Thymus (tissue), 11 donors: ENCODE data around the gene RPGR. TPM values are rescaled to one million over a fixed set of nuclear protein-coding genes. Genes with fewer than 3 reads are reported as not detected.

ENCODE experiments used
- DNase-seq, 9 donors: peaks; one replicate each; pipeline ENCODE4 v3.0.0-alpha.2; 2013; ENCODE audit warnings: low spot score in 9 of 9, low read depth in 6 of 9, missing footprints in 1 of 9
- H3K27ac ChIP-seq, 2 donors: one replicate each; pipeline ENCODE4 v1.5.1; 2013; ENCODE audit warnings: control low read depth in 1 of 2, low read depth in 1 of 2, low read length in 1 of 2, mild to moderate bottlenecking in 1 of 2, moderate library complexity in 1 of 2
- H3K27me3 ChIP-seq, 2 donors: one replicate each; pipeline ENCODE4 v1.5.1; 2013; ENCODE audit warnings: low read length in 1 of 2; ENCODE audit not compliant: control insufficient read depth in 2 of 2, insufficient read depth in 1 of 2
- H3K36me3 ChIP-seq, 2 donors: one replicate each; pipeline ENCODE4 v1.5.1; 2013; ENCODE audit warnings: low read length in 1 of 2, mild to moderate bottlenecking in 1 of 2, moderate library complexity in 1 of 2; ENCODE audit not compliant: control insufficient read depth in 2 of 2, insufficient read depth in 2 of 2
- H3K4me1 ChIP-seq, 2 donors: one replicate each; pipeline ENCODE4 v1.5.1; 2013; ENCODE audit warnings: low read length in 2 of 2; ENCODE audit not compliant: control insufficient read depth in 2 of 2, insufficient read depth in 2 of 2
- H3K4me3 ChIP-seq, 2 donors: one replicate each; pipeline ENCODE4 v1.5.1; 2013; ENCODE audit warnings: low read length in 2 of 2, control low read depth in 1 of 2, mild to moderate bottlenecking in 1 of 2
- H3K9me3 ChIP-seq, 2 donors: one replicate each; pipeline ENCODE4 v1.5.1; 2013; ENCODE audit warnings: low read length in 1 of 2, mild to moderate bottlenecking in 1 of 2; ENCODE audit not compliant: control insufficient read depth in 2 of 2, insufficient read depth in 1 of 2
- WGBS: extraction: QIAGEN DNeasy Blood & Tissue Kit; methylation state at CpG from one replicate; pipeline ENCODE4 v1.1.7; 2013; 5-methylcytosine and 5-hydroxymethylcytosine counted together
- polyA plus RNA-seq: library from polyadenylated mRNA; stranded (reverse); fragments of 200-250 nt; gene quantifications from one replicate; pipeline ENCODE4 v1.2.3, GENCODE V29; 2013
- total RNA-seq: library from RNA; stranded (reverse); fragments of 120-200 nt; gene quantifications from one replicate; pipeline ENCODE4 v1.2.4, GENCODE V29; 2013
- donor health status: healthy.

The RPGR gene
- total and polyA plus RNA-seq, 2 donors: 6.9 to 35.2 TPM

- Histone ChIP-seq H3K27ac (no peak overlapping the region), H3K27me3 (no peaks in the 10 kb centered on the region), H3K9me3 (no peaks in the 10 kb centered on the region), H3K4me3 (no peak overlapping the region), H3K36me3 (no peaks in the 10 kb centered on the region), H3K4me1 (no peaks in the 10 kb centered on the region)
- no peak for DNase-seq
- WGBS: 97% methylated on average over 30 of the region's 30 CpGs
These were observed 71.3 kb downstream of the RPGR start for GRCh38 chrX:38256019-38256418.

DNA sequence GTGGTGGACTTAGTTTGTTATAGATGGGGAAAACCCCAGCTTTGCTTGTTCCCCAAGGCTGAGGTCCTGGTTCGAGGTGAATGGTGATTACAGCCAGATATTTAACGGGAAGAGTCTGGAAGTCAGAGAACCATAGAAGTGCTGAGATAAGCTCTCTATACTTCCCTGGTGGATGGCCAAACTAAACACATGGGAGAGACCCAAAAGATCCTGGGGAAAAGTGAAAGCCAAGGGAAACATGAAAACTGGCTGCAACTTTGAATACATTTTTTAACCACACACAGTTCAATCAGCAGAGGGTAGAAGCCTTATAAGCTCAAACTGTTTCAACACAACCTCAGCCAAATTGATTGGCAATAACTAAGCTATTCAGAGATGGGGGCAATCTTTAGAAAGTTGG is 77.3 kb downstream of the RPGR start:
- no peak for DNase-seq
- Histone ChIP-seq H3K27me3 (no peaks in the 10 kb centered on the region), H3K4me1 (no peaks in the 10 kb centered on the region), H3K9me3 (no peaks in the 10 kb centered on the region), H3K4me3 (no peak overlapping the region), H3K27ac (no peak overlapping the region), H3K36me3 (no peaks in the 10 kb centered on the region)
- 86% methylated on average over 2 of the region's 2 CpGs for WGBS

DNA sequence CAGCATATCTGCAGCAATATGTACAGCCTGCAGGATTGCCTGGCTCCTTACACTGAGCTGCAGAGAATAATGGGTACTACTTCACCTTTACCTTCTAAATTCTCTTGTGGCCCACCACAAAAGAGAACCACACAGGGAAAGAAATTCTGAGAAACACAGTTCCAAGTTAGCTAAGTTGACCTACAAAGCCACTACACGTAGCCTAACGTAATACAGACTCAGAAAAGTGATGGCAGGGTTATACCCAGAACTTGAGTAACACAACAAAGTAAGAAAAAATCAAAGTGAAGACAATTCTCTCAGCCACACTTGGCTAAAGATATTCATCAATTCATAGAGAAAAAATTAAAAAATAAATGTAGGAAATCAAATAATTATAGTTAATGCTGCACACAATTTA is 80.3 kb downstream of the RPGR start:
- no peak overlapping the region for H3K4me3 ChIP-seq
- H3K4me1 ChIP-seq: no peaks in the 10 kb centered on the region
- no peak for DNase-seq
- H3K36me3 ChIP-seq: no peaks in the 10 kb centered on the region
- no peaks in the 10 kb centered on the region for H3K27me3 ChIP-seq
- no peak overlapping the region for H3K27ac ChIP-seq
- no peaks in the 10 kb centered on the region for H3K9me3 ChIP-seq
- 90% methylated on average over 2 of the region's 2 CpGs for WGBS

DNA sequence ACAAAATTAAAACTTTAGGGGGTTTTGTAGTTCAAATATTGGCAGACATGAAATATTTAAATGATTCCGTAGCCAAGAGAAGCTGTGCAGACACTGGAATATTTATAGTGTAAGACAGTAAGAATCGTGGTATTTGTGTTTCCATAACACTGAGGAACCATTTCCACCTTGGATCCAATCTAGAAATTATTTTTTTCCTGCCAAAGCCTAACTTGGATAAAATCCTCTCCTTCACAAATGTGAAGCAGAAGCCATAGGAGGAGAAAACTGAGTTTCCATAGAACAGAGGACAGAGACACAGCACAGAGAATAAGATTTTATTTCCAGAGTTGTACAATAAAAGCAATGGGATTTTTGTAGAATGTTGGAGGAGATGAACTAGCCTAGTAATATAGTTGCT is 86.8 kb downstream of the RPGR start:
- WGBS: 97% methylated on average over 2 of the region's 2 CpGs
- Histone ChIP-seq H3K27me3 (no peaks in the 10 kb centered on the region), H3K4me1 (no peaks in the 10 kb centered on the region), H3K4me3 (no peak overlapping the region), H3K9me3 (no peaks in the 10 kb centered on the region), H3K27ac (no peak overlapping the region), H3K36me3 (no peaks in the 10 kb centered on the region)
- DNase-seq: no peak

DNA sequence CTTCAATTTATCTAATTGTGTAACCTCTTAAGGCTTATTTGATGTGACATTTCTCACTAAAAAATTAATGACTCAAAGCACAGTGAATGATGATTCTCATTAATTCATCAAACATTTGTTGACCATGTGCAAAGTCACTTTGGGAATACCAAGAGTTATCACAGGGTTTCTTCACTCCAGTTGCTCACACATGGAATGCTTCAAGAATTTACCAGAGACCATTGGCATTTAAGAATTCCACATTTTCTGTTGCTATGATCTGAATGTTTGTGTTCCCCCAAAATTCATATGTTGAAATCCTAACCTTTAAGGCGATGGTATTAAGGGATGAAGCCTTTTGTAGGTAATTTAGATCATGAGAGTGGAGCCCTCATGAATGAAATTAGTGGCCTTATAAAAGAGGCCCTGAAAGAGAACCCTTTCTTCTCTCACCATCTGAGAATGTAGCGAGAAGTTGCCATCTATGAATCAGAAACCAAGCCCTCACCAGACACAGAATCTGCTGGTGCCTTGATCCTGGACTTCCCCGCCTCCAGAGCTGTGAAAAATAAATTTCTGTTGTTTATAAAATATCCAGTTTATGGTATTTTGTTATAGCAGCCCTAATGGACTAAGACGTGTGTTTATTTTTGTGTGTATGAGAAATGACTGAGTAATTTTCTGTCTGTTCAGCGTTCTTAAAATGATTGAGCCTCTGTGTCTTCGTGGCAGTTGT is 90.3 kb downstream of the RPGR start:
- Histone ChIP-seq H3K4me3 (no peak overlapping the region), H3K27ac (no peak overlapping the region), H3K36me3 (no peaks in the 10 kb centered on the region), H3K4me1 (no peaks in the 10 kb centered on the region), H3K9me3 (no peaks in the 10 kb centered on the region), H3K27me3 (no peaks in the 10 kb centered on the region)
- no peak for DNase-seq
- 96% methylated on average over 6 of the region's 6 CpGs for WGBS

GRCh38 chrX:38233891-38234667 is 93.2 kb downstream of the RPGR start:
- H3K36me3 ChIP-seq: no peaks in the 10 kb centered on the region
- H3K9me3 ChIP-seq: no peaks in the 10 kb centered on the region
- H3K27ac ChIP-seq: no peak overlapping the region
- 63% methylated on average over 3 of the region's 3 CpGs for WGBS
- no peaks in the 10 kb centered on the region for H3K27me3 ChIP-seq
- no peak overlapping the region for H3K4me3 ChIP-seq
- H3K4me1 ChIP-seq: no peaks in the 10 kb centered on the region
- no peak for DNase-seq

DNA sequence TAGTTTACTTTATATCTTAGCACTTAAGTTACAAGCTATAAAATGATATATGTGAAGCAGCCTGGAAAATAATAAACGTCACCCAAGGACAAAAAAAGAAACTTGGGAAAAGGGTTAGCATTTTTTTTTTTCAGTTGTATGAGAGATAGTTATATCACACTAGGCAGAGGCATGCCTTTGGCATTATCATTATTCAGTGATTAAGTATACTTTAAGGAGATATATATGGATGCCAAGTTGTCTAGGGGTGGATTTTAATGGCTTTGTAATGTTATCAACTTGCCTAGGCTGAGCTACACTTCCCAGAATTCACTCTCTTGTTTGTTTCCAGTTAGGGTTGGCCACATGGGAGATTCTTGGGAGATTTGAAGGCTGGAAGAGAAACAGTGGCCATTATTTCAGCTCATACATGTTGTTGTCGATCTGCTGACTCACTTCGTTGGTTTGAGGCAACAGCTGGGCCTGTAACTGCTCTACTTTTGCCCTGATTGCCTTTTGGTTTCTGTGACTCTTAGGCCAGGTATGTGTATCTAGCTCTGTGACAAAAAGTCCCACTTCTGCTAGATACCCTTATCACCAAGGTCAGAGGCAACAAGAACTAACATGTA is 95.1 kb downstream of the RPGR start:
- H3K27ac ChIP-seq: no peak overlapping the region
- H3K4me3 ChIP-seq: no peak overlapping the region
- H3K9me3 ChIP-seq: no peaks in the 10 kb centered on the region
- WGBS: 94% methylated on average over 3 of the region's 3 CpGs
- no peak for DNase-seq
- H3K4me1 ChIP-seq: no peaks in the 10 kb centered on the region
- no peaks in the 10 kb centered on the region for H3K27me3 ChIP-seq
- no peaks in the 10 kb centered on the region for H3K36me3 ChIP-seq

- H3K4me3 ChIP-seq: no peak overlapping the region
- H3K36me3 ChIP-seq: no peaks in the 10 kb centered on the region
- WGBS: 71% methylated on average over 3 of the region's 3 CpGs
- H3K9me3 ChIP-seq: no peaks in the 10 kb centered on the region
- peaks cover 3 to 24% of the 10 kb centered on the region in 2 donors for H3K27me3 ChIP-seq
- no peaks in the 10 kb centered on the region for H3K4me1 ChIP-seq
- DNase-seq: no peak
- no peak overlapping the region for H3K27ac ChIP-seq
These were observed 102.2 kb downstream of the RPGR start for GRCh38 chrX:38225093-38225492.

DNA sequence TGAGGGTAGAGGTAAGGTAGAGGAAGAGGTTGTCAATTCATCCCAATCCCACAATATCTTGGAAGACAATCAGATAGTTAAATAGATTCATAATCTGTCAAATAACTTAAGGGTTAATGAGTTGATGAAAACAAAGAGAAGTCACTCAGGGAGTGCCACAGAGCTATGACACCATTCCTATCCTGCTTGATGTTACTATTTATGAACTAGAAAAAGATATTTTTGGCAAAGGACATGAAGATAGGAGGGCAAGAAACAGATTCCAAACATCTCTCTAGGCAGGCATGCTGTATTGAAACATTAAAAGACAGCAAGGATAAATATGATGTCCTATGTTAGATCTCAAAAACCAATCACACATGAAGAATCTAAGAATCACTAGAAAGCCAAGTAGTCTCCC is 103.1 kb downstream of the RPGR start:
- Histone ChIP-seq H3K27ac (no peak overlapping the region), H3K4me3 (no peak overlapping the region), H3K9me3 (no peaks in the 10 kb centered on the region), H3K36me3 (no peaks in the 10 kb centered on the region), H3K27me3 (peaks cover 3 to 34% of the 10 kb centered on the region in 2 donors), H3K4me1 (no peaks in the 10 kb centered on the region)
- DNase-seq: no peak
